GM12872 (cell line): ENCODE measurements around the gene COL23A1.

ENCODE experiments used
- TF ChIP-seq, protein P1 (sequence below): IDR thresholded peaks from 3 replicates; pipeline ENCODE4 v1.5.1; 2011; ENCODE audit warnings: low read depth, mild to moderate bottlenecking, low read length, moderate library complexity; ENCODE audit not compliant: insufficient read depth

The COL23A1 gene

GRCh38 chr5:178328826-178329730 lies 261.1 kb downstream of the COL23A1 start:
- TF ChIP-seq, protein P1, sequence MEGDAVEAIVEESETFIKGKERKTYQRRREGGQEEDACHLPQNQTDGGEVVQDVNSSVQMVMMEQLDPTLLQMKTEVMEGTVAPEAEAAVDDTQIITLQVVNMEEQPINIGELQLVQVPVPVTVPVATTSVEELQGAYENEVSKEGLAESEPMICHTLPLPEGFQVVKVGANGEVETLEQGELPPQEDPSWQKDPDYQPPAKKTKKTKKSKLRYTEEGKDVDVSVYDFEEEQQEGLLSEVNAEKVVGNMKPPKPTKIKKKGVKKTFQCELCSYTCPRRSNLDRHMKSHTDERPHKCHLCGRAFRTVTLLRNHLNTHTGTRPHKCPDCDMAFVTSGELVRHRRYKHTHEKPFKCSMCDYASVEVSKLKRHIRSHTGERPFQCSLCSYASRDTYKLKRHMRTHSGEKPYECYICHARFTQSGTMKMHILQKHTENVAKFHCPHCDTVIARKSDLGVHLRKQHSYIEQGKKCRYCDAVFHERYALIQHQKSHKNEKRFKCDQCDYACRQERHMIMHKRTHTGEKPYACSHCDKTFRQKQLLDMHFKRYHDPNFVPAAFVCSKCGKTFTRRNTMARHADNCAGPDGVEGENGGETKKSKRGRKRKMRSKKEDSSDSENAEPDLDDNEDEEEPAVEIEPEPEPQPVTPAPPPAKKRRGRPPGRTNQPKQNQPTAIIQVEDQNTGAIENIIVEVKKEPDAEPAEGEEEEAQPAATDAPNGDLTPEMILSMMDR, result no peak

- TF ChIP-seq, protein P1, result no peak
Observed at GRCh38 chr5:178327931-178328711, 262.1 kb downstream of the COL23A1 start.

DNA sequence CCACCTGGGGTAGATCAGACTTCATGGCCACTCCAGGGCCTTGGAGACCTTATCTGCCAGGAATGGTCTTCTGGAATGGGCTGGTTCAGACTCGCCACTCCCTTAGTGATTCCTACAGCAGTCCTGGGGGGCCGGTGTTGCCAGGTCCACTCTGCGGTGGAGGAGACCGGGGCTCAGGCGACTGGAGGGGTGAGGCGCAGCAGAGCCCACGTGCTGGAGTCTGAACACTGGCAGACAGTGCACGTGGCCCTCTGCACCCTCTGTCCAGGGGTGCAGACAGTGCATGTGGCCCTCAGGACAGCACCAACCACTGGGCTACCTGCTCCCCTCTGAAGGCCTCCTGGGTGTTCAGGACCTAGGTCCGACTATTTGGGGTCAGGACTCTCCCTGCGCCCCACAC lies 262.7 kb downstream of the COL23A1 start:
- TF ChIP-seq, protein P1, result no peak

GRCh38 chr5:178326374-178326715 lies 263.8 kb downstream of the COL23A1 start:
- TF ChIP-seq, protein P1, result no peak

DNA sequence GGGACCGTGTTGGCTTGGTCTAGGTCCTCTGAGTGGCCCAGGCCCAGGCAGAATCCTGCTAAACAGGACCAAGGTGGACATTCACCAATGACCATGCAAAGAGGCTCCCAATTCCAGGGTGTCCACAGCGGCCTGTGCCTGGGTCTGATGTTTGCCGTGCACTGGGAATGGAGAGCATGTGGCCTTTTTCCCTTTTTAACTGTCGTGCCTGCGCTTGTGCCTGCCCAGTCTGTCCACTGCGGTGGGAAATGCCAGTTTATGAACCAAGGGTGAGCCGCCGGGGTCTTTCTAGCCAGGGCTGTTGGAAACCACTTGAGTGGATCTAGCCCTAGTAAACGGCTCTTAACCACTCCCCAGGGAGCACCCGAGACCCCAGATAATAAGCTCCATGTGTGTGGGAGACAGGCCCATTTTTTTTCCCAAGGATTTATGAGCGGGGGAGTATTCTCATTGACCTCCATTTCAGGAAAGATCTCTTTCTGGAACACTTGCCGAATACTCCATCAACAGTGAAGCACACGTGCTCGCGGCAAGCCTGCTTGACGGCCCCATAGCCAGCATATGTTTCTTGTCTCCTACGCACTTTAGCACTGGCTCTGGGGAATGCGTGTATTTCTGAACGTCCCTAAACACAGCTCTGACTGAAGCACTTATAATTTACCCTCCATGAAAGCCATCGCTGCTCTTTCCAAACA lies 264.4 kb downstream of the COL23A1 start:
- TF ChIP-seq, protein P1, result no peak

DNA sequence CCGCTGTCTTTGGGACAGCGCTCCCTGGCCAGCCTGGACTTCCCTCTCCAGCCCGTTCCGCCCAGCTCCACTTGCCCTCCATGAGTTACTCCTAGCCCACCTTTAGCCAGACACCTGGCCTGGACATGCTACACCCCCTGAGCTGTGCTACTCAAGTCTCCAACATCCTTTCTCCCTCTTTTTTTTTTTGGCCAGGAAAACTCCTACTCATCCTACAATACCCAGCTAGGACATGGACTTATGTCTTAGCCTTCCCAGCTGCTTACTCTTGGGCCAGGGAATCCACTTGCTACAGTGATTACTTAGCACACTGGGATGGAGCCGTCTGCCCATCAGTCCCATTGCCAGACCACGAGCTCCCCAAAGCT lies 264.9 kb downstream of the COL23A1 start:
- TF ChIP-seq, protein P1, result no peak
